Stomach (tissue), 9 donors: ENCODE data around the gene SOX12. TPM values are rescaled to one million over a fixed set of nuclear protein-coding genes. Genes with fewer than 3 reads are reported as not detected.

Experiments used
- DNase-seq, 2 donors: peaks; one replicate each; pipeline versions ENCODE4 v3.0.0 to v3.0.0-alpha.2; 2013 to 2019
- H3K27ac ChIP-seq, 5 donors: fragments of 200-600 bp in 4 of 5; sonication (generic) in 4 of 5; one replicate each; pipeline ENCODE4 v1.5.1; 2013 to 2019; ENCODE audit warnings: mild to moderate bottlenecking in 1 of 5, moderate library complexity in 1 of 5
- H3K27me3 ChIP-seq, 3 donors: fragments of 200-600 bp; sonication (generic); one replicate each; pipeline ENCODE4 v1.5.1; 2017 to 2019; ENCODE audit warnings: mixed run types in 1 of 3
- H3K36me3 ChIP-seq, 4 donors: fragments of 200-600 bp; sonication (generic); 1 replicate in 3 of 4; 2 replicates in 1 of 4; pipeline ENCODE4 v1.5.1; 2016 to 2019
- H3K4me1 ChIP-seq, 4 donors: fragments of 200-600 bp; sonication (generic); one replicate each; pipeline ENCODE4 v1.5.1; 2016 to 2019
- H3K4me3 ChIP-seq, 4 donors: fragments of 200-600 bp; sonication (generic) in 3 of 4; one replicate each; pipeline ENCODE4 v1.5.1; 2016 to 2019; ENCODE audit warnings: mild to moderate bottlenecking in 1 of 4
- H3K9me3 ChIP-seq, 4 donors: fragments of 200-600 bp; sonication (generic); one replicate each; pipeline ENCODE4 v1.5.1; 2016 to 2019
- CTCF ChIP-seq, 7 experiments: fragments of 450-650 bp in 4 of 7; fragments of 200-600 bp in 3 of 7; sonication (generic) in 3 of 7; IDR thresholded peaks; one replicate each; pipeline ENCODE4 v1.5.1; 2016 to 2019; ENCODE audit warnings: antibody characterized with exemption in 7 of 7, control low read depth in 2 of 7, mild to moderate bottlenecking in 1 of 7
- EP300 ChIP-seq: sonication (generic); formaldehyde crosslinking; IDR thresholded peaks from one replicate; pipeline ENCODE4 v1.6.1; 2017; ENCODE audit warnings: antibody characterized with exemption
- POLR2A ChIP-seq, 4 donors: fragments of 450-650 bp; IDR thresholded peaks; one replicate each; pipeline ENCODE4 v1.6.1; 2016; ENCODE audit warnings: antibody characterized with exemption in 4 of 4, control low read depth in 2 of 4, mild to moderate bottlenecking in 1 of 4, moderate library complexity in 1 of 4
- POLR2AphosphoS5 ChIP-seq, 3 donors: sonication (generic); formaldehyde crosslinking; IDR thresholded peaks; one replicate each; pipeline ENCODE4 v1.6.1; 2016; ENCODE audit warnings: antibody characterized with exemption in 3 of 3
- WGBS, 5 donors: extraction: QIAGEN DNeasy Blood & Tissue Kit in 3 of 5; methylation state at CpG; one replicate each; pipeline versions ENCODE4 v1.1.5 to v1.1.7; 2013 to 2018; 5-methylcytosine and 5-hydroxymethylcytosine counted together
- intact Hi-C: fragments of 100-400 bp; cut with DNase I; formaldehyde crosslinking; loops from one replicate; pipeline ENCODE4 v1.15.1; 2023; ENCODE audit warnings: low total_unique reads
- polyA plus RNA-seq, 3 donors: library from polyadenylated mRNA; stranded (reverse); fragments of 200-250 nt; gene quantifications; one replicate each; pipeline ENCODE4 v1.2.3, GENCODE V29; 2013
- total RNA-seq, 5 donors: library from RNA; depleted of rRNA; stranded (reverse); fragments of >200 nt; gene quantifications; one replicate each; pipeline versions ENCODE4 v1.1.0 to v1.2.3, GENCODE V29; 2014 to 2016
- donor health status: healthy with polysubstance abuse.
- donor health status: Bipolar disorder and iron deficiency.
- donor health status: healthy.

SOX12 gene
- total and polyA plus RNA-seq, 8 donors: 1.5 to 20.3 (median 3.4) TPM

DNA sequence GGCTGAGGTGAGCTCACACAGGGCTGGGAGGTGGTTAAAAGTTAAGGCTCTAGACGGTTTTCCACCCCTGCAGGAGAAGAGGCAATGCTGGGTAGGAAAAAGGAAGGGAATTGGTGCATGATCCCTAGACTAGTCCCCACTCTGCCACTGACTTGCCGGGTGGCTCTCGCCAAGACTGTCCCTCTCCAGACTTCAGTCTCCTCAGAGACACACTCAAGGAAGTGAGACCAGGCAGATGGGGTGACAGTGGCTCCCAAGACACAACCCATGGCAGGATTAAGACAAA is 47.9 kb upstream of the SOX12 start:
- intact Hi-C loops: no loop called here
- no peak for TF ChIP-seq POLR2A (IDR thresholded peaks at IDR 0.05)
- TF ChIP-seq POLR2AphosphoS5 (IDR thresholded peaks at IDR 0.05): no peak
- no peak for TF ChIP-seq EP300
- no peak for TF ChIP-seq CTCF (IDR thresholded peaks at IDR 0.05)
- Histone ChIP-seq H3K27me3 (no peaks in the 10 kb centered on the region), H3K9me3 (no peaks in the 10 kb centered on the region), H3K4me1 (no peaks in the 10 kb centered on the region), H3K27ac (no peak overlapping the region), H3K4me3 (no peak overlapping the region), H3K36me3 (peaks cover 11 to 71% (median 61%) of the 10 kb centered on the region in 4 donors)
- no peak for DNase-seq
- 27 to 90% (median 44%) methylated on average over 2 to 3 of the region's 3 CpGs for WGBS, 5 donors

- 81 to 94% (median 89%) methylated on average over 5 of the region's 5 CpGs for WGBS, 5 donors
- no peak for DNase-seq
- no peaks in the 10 kb centered on the region for H3K9me3 ChIP-seq
- H3K4me3 ChIP-seq: no peak overlapping the region
- no peaks in the 10 kb centered on the region for H3K27me3 ChIP-seq
- intact Hi-C loops: no loop called here
- peaks cover 11 to 75% (median 63%) of the 10 kb centered on the region in 4 donors for H3K36me3 ChIP-seq
- no peaks in the 10 kb centered on the region for H3K4me1 ChIP-seq
- TF ChIP-seq CTCF (IDR thresholded peaks at IDR 0.05) (no peak), POLR2A (IDR thresholded peaks at IDR 0.05) (no peak), POLR2AphosphoS5 (IDR thresholded peaks at IDR 0.05) (no peak), EP300 (no peak)
- no peak overlapping the region for H3K27ac ChIP-seq
These were observed 47.2 kb upstream of the SOX12 start for GRCh38 chr20:278181-278580.

DNA sequence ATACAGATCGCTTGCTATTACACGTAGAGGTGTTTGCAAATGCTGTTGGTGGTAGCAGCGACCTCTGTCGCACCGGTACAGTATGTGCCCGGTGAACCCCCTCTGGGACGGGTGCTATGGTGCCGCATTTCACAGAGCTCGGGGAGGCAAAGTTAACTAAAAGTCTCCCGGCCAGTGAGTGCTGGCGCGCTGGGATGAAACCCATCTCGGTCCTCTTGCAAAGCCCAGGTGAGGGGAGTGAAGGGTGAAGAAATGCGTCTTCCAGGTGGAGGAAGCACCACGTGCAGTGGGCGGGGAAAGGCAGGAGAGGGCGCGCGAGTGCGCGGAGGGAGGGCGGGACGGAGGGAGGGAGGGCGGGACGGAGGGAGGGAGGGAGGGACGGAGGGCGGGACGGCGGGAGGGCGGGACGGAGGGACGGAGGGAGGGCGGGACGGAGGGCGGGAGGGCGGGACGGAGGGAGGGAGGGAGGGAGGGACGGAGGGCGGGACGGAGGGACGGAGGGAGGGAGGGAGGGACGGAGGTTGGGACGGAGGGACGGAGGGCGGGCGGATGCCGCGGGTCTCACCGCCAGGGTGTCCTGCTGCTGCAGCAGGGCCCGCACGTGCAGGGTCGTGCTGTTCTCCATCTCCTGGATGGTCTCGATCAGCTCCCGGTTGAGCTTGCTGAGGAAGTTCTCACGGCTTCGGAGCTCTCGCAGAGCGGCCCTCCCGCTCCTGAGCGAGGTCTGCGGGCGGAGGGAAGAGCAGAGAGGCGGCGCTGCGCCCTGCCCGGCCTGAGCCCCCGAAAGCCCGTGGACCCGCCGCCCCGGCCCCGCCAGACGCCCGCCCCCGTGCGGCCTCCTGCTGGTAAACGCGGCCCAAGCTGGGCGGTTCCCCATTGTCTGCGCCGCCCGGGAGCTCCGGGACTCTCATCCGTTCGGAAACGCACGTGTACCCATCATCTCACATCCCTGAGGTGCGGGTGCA is 46.5 kb upstream of the SOX12 start:
- Histone ChIP-seq H3K27ac (no peak overlapping the region), H3K36me3 (peaks cover 11 to 82% (median 67%) of the 10 kb centered on the region in 4 donors), H3K27me3 (no peaks in the 10 kb centered on the region), H3K9me3 (no peaks in the 10 kb centered on the region), H3K4me1 (no peaks in the 10 kb centered on the region), H3K4me3 (peak overlapping the region in 1 of 4 donors; percentile 5)
- no peak for TF ChIP-seq EP300
- peak in 1 of 2 donors; percentile 56 for DNase-seq
- intact Hi-C loops: no loop called here
- 80 to 95% (median 84%) methylated on average over 55 to 81 of the region's 88 CpGs for WGBS, 5 donors

GRCh38 chr20:284172-284571 is 41.2 kb upstream of the SOX12 start:
- Histone ChIP-seq H3K9me3 (no peaks in the 10 kb centered on the region), H3K4me1 (peaks cover 0 to 2% (median under 1%) of the 10 kb centered on the region in 4 donors), H3K36me3 (peaks cover 0 to 43% (median 27%) of the 10 kb centered on the region in 4 donors), H3K27me3 (no peaks in the 10 kb centered on the region), H3K4me3 (no peak overlapping the region), H3K27ac (no peak overlapping the region)
- WGBS, 5 donors: 52 to 87% (median 64%) methylated on average over 3 of the region's 3 CpGs
- no peak for TF ChIP-seq EP300
- no peak for TF ChIP-seq CTCF (IDR thresholded peaks at IDR 0.05)
- no peak for TF ChIP-seq POLR2AphosphoS5 (IDR thresholded peaks at IDR 0.05)
- TF ChIP-seq POLR2A (IDR thresholded peaks at IDR 0.05): no peak
- intact Hi-C loops: no loop called here
- DNase-seq: no peak

- H3K4me3 ChIP-seq: no peak overlapping the region
- no peak overlapping the region for H3K27ac ChIP-seq
- peaks cover 15 to 19% (median 19%) of the 10 kb centered on the region in 4 donors for H3K4me1 ChIP-seq
- 20 to 46% (median 40%) methylated on average over 2 of the region's 2 CpGs for WGBS, 5 donors
- no peak for DNase-seq
- intact Hi-C loops: no loop called here
- TF ChIP-seq POLR2AphosphoS5 (IDR thresholded peaks at IDR 0.05): no peak
- TF ChIP-seq POLR2A (IDR thresholded peaks at IDR 0.05): no peak
- TF ChIP-seq EP300: no peak
- no peak for TF ChIP-seq CTCF (IDR thresholded peaks at IDR 0.05)
- H3K9me3 ChIP-seq: no peaks in the 10 kb centered on the region
- H3K36me3 ChIP-seq: peaks cover 0 to 22% (median 13%) of the 10 kb centered on the region in 4 donors
- no peaks in the 10 kb centered on the region for H3K27me3 ChIP-seq
These were observed 38.8 kb upstream of the SOX12 start for GRCh38 chr20:286508-286907.
